HepG2 (cell line): ENCODE data around the gene KDM7A. TPM values are rescaled to one million over a fixed set of nuclear protein-coding genes. Genes with fewer than 3 reads are reported as not detected.

Experiments
- ATAC-seq: fragments of 200-7000 bp; cut with Tn5 transposase; 3 replicates; pipeline ENCODE4 v1.9.1; 2020; ENCODE audit warnings: mild to moderate bottlenecking, moderate library complexity
- BruUV-seq: library from RNA; stranded (reverse); fragments of 400-500 nt; replicated peaks from 2 replicates; lab custom pipeline; 2021; lab: Mats Ljungman, UMichigan
- CTCF ChIA-PET: fragments of 300-600 bp; formaldehyde crosslinking; extraction: SDS; loops from one replicate; lab custom pipeline; 2021; ENCODE audit warnings: low total read pairs, inconsistent platforms, low intra/inter-chr PET ratio; lab: Yijun Ruan, JAX
- POLR2A ChIA-PET: fragments of 350-600 bp; sonication (Branson Sonifier 250); formaldehyde crosslinking; loops from one replicate; lab custom pipeline; 2020; ENCODE audit warnings: antibody characterized with exemption, inconsistent platforms; lab: Yijun Ruan, JAX
- DNase-seq: peaks from one replicate; pipeline ENCODE4 v3.0.0-alpha.2; 2015; ENCODE audit warnings: low spot score
- FAIRE-seq: peaks from 3 replicates; lab custom pipeline; 2011; peaks lifted over from hg19 to GRCh38; lab: Jason Lieb, UNC
- H2AFZ ChIP-seq: one replicate; pipeline ENCODE4 v1.6.1; 2011; ENCODE audit warnings: low read length, inconsistent platforms
- H3K27ac ChIP-seq: fragments of 300-600 bp; 3 replicates; pipeline ENCODE4 v1.8.0; 2011; ENCODE audit warnings: mixed run types, mild to moderate bottlenecking, mixed read lengths, low read length, inconsistent platforms; ENCODE audit not compliant: insufficient read depth; ENCODE audit errors: extremely low read length
- H3K27me3 ChIP-seq, 2 experiments: fragments of 200-600 bp in 1 of 2; 2 replicates in 1 of 2; 3 replicates in 1 of 2; pipeline versions ENCODE4 v1.6.0 to v1.8.0; 2011; ENCODE audit warnings: low read length in 2 of 2, mild to moderate bottlenecking in 2 of 2, moderate library complexity in 2 of 2, inconsistent platforms in 1 of 2; ENCODE audit not compliant: insufficient read depth in 2 of 2, control insufficient read depth in 1 of 2
- H3K36me3 ChIP-seq, 2 experiments: fragments of 200-600 bp in 1 of 2; replicated peaks in 1 of 2; 2 replicates in 1 of 2; 3 replicates in 1 of 2; pipeline versions ENCODE4 v1.5.1 to v1.8.0; 2011; ENCODE audit warnings: low read length in 2 of 2, inconsistent platforms in 1 of 2; ENCODE audit not compliant: insufficient read depth in 2 of 2, control insufficient read depth in 1 of 2
- H3K4me1 ChIP-seq: 2 replicates; pipeline ENCODE4 v1.5.1; 2012; ENCODE audit warnings: low read length, inconsistent platforms; ENCODE audit not compliant: insufficient read depth
- H3K4me2 ChIP-seq: 2 replicates; pipeline ENCODE4 v1.6.0; 2011; ENCODE audit warnings: low read depth, low read length, inconsistent platforms
- H3K4me3 ChIP-seq, 3 experiments: fragments of 200-600 bp in 1 of 3; sonication (generic), shearing (Covaris generic) in 1 of 3; replicated peaks in 1 of 3; 2 replicates each; pipeline ENCODE4 v1.5.1; 2011 to 2016; ENCODE audit warnings: low read length in 3 of 3, inconsistent platforms in 2 of 3, low read depth in 2 of 3, mild to moderate bottlenecking in 2 of 3, control low read depth in 1 of 3, mixed read lengths in 1 of 3; ENCODE audit not compliant: insufficient read depth in 1 of 3
- H3K79me2 ChIP-seq: one replicate; pipeline ENCODE4 v1.6.1; 2011; ENCODE audit warnings: low read length, inconsistent platforms; ENCODE audit not compliant: insufficient read depth
- H3K9ac ChIP-seq: 2 replicates; pipeline ENCODE4 v1.6.0; 2011; ENCODE audit warnings: mild to moderate bottlenecking, low read depth, low read length, inconsistent platforms; ENCODE audit not compliant: insufficient read depth
- H3K9me3 ChIP-seq: 2 replicates; pipeline ENCODE4 v1.5.1; 2012; ENCODE audit warnings: mild to moderate bottlenecking, low read length
- H4K20me1 ChIP-seq: 2 replicates; pipeline ENCODE4 v1.6.0; 2011; ENCODE audit warnings: inconsistent platforms, mild to moderate bottlenecking, low read length, moderate library complexity; ENCODE audit not compliant: insufficient read depth
- ASH2L ChIP-seq: fragments of 300-600, 200-600 bp; sonication (generic); IDR thresholded peaks from 2 replicates; pipeline ENCODE4 v1.7.0; 2017; ENCODE audit warnings: low read depth, mild to moderate bottlenecking, moderate library complexity, mixed read lengths, low read length; ENCODE audit not compliant: insufficient read length
- CHD2 ChIP-seq: IDR thresholded peaks from 2 replicates; pipeline ENCODE4 v1.6.1; 2011; ENCODE audit warnings: low read depth, low read length, improper control_type of control experiment
- KLF13 ChIP-seq: sonication (generic); formaldehyde crosslinking; IDR thresholded peaks from 2 replicates; pipeline ENCODE4 v1.4.0; 2020; ENCODE audit warnings: mild to moderate bottlenecking, missing genetic modification reagents
- PCBP2 ChIP-seq: fragments of 200-400 bp; formaldehyde crosslinking; optimal IDR thresholded peaks from 2 replicates; pipeline ENCODE3; 2018; ENCODE audit warnings: low read length, low read depth; ENCODE audit not compliant: poor library complexity, severe bottlenecking
- PITX1 ChIP-seq: sonication (generic); formaldehyde crosslinking; IDR thresholded peaks from 2 replicates; pipeline ENCODE4 v1.5.1; 2020; ENCODE audit warnings: mild to moderate bottlenecking, missing genetic modification reagents
- POGZ ChIP-seq: sonication (generic); formaldehyde crosslinking; IDR thresholded peaks from 2 replicates; pipeline ENCODE4 v1.4.0; 2020; ENCODE audit warnings: mild to moderate bottlenecking, missing genetic modification reagents
- SP4 ChIP-seq: sonication (generic); formaldehyde crosslinking; IDR thresholded peaks from 2 replicates; pipeline ENCODE4 v1.8.1; 2023; ENCODE audit warnings: mild to moderate bottlenecking, missing genetic modification reagents
- TBX2 ChIP-seq: sonication (generic); formaldehyde crosslinking; IDR thresholded peaks from 2 replicates; pipeline ENCODE4 v1.5.0; 2020; ENCODE audit warnings: missing genetic modification reagents, mild to moderate bottlenecking, borderline replicate concordance
- TGIF2 ChIP-seq: IDR thresholded peaks from 2 replicates; pipeline ENCODE4 v1.6.1; 2016; ENCODE audit warnings: control low read depth, missing compliant biosample characterization
- TOPORS ChIP-seq: sonication (generic); formaldehyde crosslinking; IDR thresholded peaks from 2 replicates; pipeline ENCODE4 v1.8.0; 2023; ENCODE audit warnings: mild to moderate bottlenecking, missing genetic modification reagents
- ZNF407 ChIP-seq: sonication (generic); formaldehyde crosslinking; IDR thresholded peaks from one replicate; pipeline ENCODE4 v1.5.1; 2020; ENCODE audit warnings: mild to moderate bottlenecking, missing genetic modification reagents; ENCODE audit errors: not compliant biosample characterization
- ZNF850 ChIP-seq: sonication (generic); formaldehyde crosslinking; conservative IDR thresholded peaks from 2 replicates; pipeline ENCODE4 v1.9.0; 2021; ENCODE audit warnings: mild to moderate bottlenecking, missing genetic modification reagents
- WGBS: methylation state at CpG from one replicate; pipeline ENCODE4 v1.1.6; 2017; ENCODE audit warnings: low lambda C conversion rate; 5-methylcytosine and 5-hydroxymethylcytosine counted together
- in situ Hi-C: cut with HindIII; loops from 2 replicates; pipeline ENCODE4 v1.10.0; 2017; ENCODE audit warnings: low pct_unique_long_range_greater_than_20kb; ENCODE audit not compliant: extremely low pct_ligation_motif_present
- intact Hi-C: fragments of 100-400 bp; cut with micrococcal nuclease; formaldehyde crosslinking; loops from one replicate; pipeline ENCODE4 v1.10.0; 2022; ENCODE audit not compliant: unreplicated experiment
- polyA plus RNA-seq, 8 experiments: library from polyadenylated mRNA; depleted of rRNA in 3 of 8; stranded (reverse) in 7 of 8; unstranded in 1 of 8; fragments of >200 nt; fragmentation: Illumina TruSeq in 4 of 8; extraction: Trizol in 4 of 8; gene quantifications; 2 replicates each; pipeline versions ENCODE4 v1.2.1 to v1.2.3, GENCODE V29; 2011 to 2016; ENCODE audit warnings: low read depth in 4 of 8, missing spikeins in 1 of 8, mixed read lengths in 1 of 8; ENCODE audit not compliant: insufficient read depth in 1 of 8
- total RNA-seq, 5 experiments: library from RNA; depleted of rRNA; stranded (reverse); fragments of >200 nt; fragmentation: Illumina TruSeq; extraction: Trizol; gene quantifications; 2 replicates each; pipeline ENCODE4 v1.2.3, GENCODE V29; 2016; ENCODE audit warnings: low read depth in 1 of 5

KDM7A gene
- total and polyA plus RNA-seq, 2 of the 13 experiments (the other 11 are each of a cell fraction or from before 2014, with no cell fraction given), result 10.8 to 16.8 TPM

GRCh38 chr7:140057143-140057535 is 119.6 kb downstream of the KDM7A start:
- in situ Hi-C loops (no loop called here), intact Hi-C loops (no loop called here)
- ChIA-PET POLR2A (interaction anchor here (1.4 kb wide), 1 partner anchor 8 kb away, joined by 8 read pairs; no protein-coding TSS in a partner anchor), CTCF (no interaction called here)
- no peaks in the 10 kb centered on the region for H4K20me1 ChIP-seq
- no peaks in the 10 kb centered on the region for H3K27me3 ChIP-seq
- no TSS peak for BruUV-seq
- no peak for DNase-seq
- FAIRE-seq, result no peak
- TF ChIP-seq ZNF407 (CRISPR knock-in tag), result no peak
- no peak for TF ChIP-seq POGZ (CRISPR knock-in tag)
- TF ChIP-seq ASH2L, result no peak
- no peak for TF ChIP-seq PITX1 (CRISPR knock-in tag)
- no peak for TF ChIP-seq KLF13 (CRISPR knock-in tag)
- TF ChIP-seq TBX2 (CRISPR knock-in tag), result no peak
- TF ChIP-seq SP4, result no peak
- no peak for TF ChIP-seq TGIF2 (CRISPR knock-in tag)
- no peak for TF ChIP-seq CHD2
- TF ChIP-seq PCBP2, result no peak
- no peak for TF ChIP-seq ZNF850
- no peak for TF ChIP-seq TOPORS (CRISPR knock-in tag)
- H3K9ac ChIP-seq, result no peak overlapping the region
- peaks cover 49% of the 10 kb centered on the region for H3K4me1 ChIP-seq
- H3K4me3 ChIP-seq, result no peak overlapping the region
- H3K4me2 ChIP-seq, result no peak overlapping the region
- H3K27ac ChIP-seq, result no peak overlapping the region
- H3K36me3 ChIP-seq, result peaks cover 5 to 21% of the 10 kb centered on the region in 2 experiments
- WGBS, result 97% methylated on average over 3 of the region's 3 CpGs
- H3K79me2 ChIP-seq, result peaks cover 20% of the 10 kb centered on the region
- no peak overlapping the region for H2AFZ ChIP-seq
- H3K9me3 ChIP-seq, result no peaks in the 10 kb centered on the region
- ATAC-seq, result no peak
